NB4 (cell line): ENCODE data around the gene METTL21C.

Experiments used
- CTCF ChIP-seq: IDR thresholded peaks from one replicate; pipeline ENCODE4 v1.5.1; 2012; ENCODE audit warnings: low read depth, low read length
- MYC ChIP-seq: IDR thresholded peaks from 2 replicates; pipeline ENCODE4 v1.6.1; 2011; ENCODE audit warnings: low read depth, low read length
- POLR2A ChIP-seq: IDR thresholded peaks from 2 replicates; pipeline ENCODE4 v1.6.1; 2011; ENCODE audit warnings: mild to moderate bottlenecking; ENCODE audit not compliant: insufficient read length; ENCODE audit errors: extremely low read depth

- TF ChIP-seq POLR2A, result no peak
- TF ChIP-seq CTCF, result no peak
- no peak for TF ChIP-seq MYC
Observed at GRCh38 chr13:102687520-102687919, 7.3 kb downstream of the METTL21C start.
